Measurements from ENCODE around the gene TLR9.
A peak's percentile ranks its signal among the peaks of the same experiment; 100 is the strongest.

Gene TLR9

GRCh38 chr3:52211268-52211891 lies 14.1 kb downstream of the TLR9 start:
- TF ChIP-seq TCF12 (IDR thresholded peaks at IDR 0.05; ENCODE audit: low read depth) (no peak), EGR1 (IDR thresholded peaks at IDR 0.05) (no peak), RAD21 (IDR thresholded peaks at IDR 0.05; ENCODE audit: low read depth) (no peak), MAX (IDR thresholded peaks at IDR 0.05) (no peak), CEBPB (IDR thresholded peaks at IDR 0.05) (no peak), FOXM1 (IDR thresholded peaks at IDR 0.05; ENCODE audit: borderline replicate concordance, low read depth) (no peak), USF1 (IDR thresholded peaks at IDR 0.05) (no peak), REST (IDR thresholded peaks at IDR 0.05; ENCODE audit: low read depth) (no peak)

GRCh38 chr3:52210550-52211046 lies 14.8 kb downstream of the TLR9 start:
- peak; percentile 47 for TF ChIP-seq CEBPB (IDR thresholded peaks at IDR 0.05)
- TF ChIP-seq FOXM1 (IDR thresholded peaks at IDR 0.05; ENCODE audit: borderline replicate concordance, low read depth), result no peak

GRCh38 chr3:52210037-52210436 lies 15.4 kb downstream of the TLR9 start:
- TF ChIP-seq RAD21 (IDR thresholded peaks at IDR 0.05; ENCODE audit: low read depth) (no peak), TCF12 (IDR thresholded peaks at IDR 0.05; ENCODE audit: low read depth) (no peak), MAX (IDR thresholded peaks at IDR 0.05) (no peak), FOXM1 (IDR thresholded peaks at IDR 0.05; ENCODE audit: borderline replicate concordance, low read depth) (no peak), NFIC (IDR thresholded peaks at IDR 0.05) (no peak), YY1 (IDR thresholded peaks at IDR 0.05; ENCODE audit: low read depth) (no peak), CREB1 (IDR thresholded peaks at IDR 0.05; ENCODE audit: low read depth) (no peak), TEAD4 (IDR thresholded peaks at IDR 0.05) (no peak), TAF1 (IDR thresholded peaks at IDR 0.05; ENCODE audit: low read depth) (no peak), REST (IDR thresholded peaks at IDR 0.05; ENCODE audit: low read depth) (no peak), CEBPB (IDR thresholded peaks at IDR 0.05) (no peak), USF1 (IDR thresholded peaks at IDR 0.05) (no peak), ZBTB7A (IDR thresholded peaks at IDR 0.05; ENCODE audit: low read depth) (no peak), EP300 (IDR thresholded peaks at IDR 0.05; ENCODE audit: borderline replicate concordance) (no peak), EGR1 (IDR thresholded peaks at IDR 0.05) (no peak)

- TF ChIP-seq RAD21 (IDR thresholded peaks at IDR 0.05; ENCODE audit: low read depth) (no peak), TCF12 (IDR thresholded peaks at IDR 0.05; ENCODE audit: low read depth) (no peak), NFIC (IDR thresholded peaks at IDR 0.05) (no peak), CEBPB (IDR thresholded peaks at IDR 0.05) (no peak), CREB1 (IDR thresholded peaks at IDR 0.05; ENCODE audit: low read depth) (no peak), TAF1 (IDR thresholded peaks at IDR 0.05; ENCODE audit: low read depth) (no peak)
Observed at GRCh38 chr3:52208556-52208955, 16.9 kb downstream of the TLR9 start.

- no peak for TF ChIP-seq CREB1 (IDR thresholded peaks at IDR 0.05; ENCODE audit: low read depth)
- no peak for TF ChIP-seq EP300 (IDR thresholded peaks at IDR 0.05; ENCODE audit: borderline replicate concordance)
- TF ChIP-seq RAD21 (IDR thresholded peaks at IDR 0.05; ENCODE audit: low read depth), result no peak
- no peak for TF ChIP-seq FOXM1 (IDR thresholded peaks at IDR 0.05; ENCODE audit: borderline replicate concordance, low read depth)
Observed at GRCh38 chr3:52205727-52206372, 19.6 kb downstream of the TLR9 start.

GRCh38 chr3:52204337-52205073 lies 20.9 kb downstream of the TLR9 start:
- TF ChIP-seq CEBPB (IDR thresholded peaks at IDR 0.05) (no peak), REST (IDR thresholded peaks at IDR 0.05; ENCODE audit: low read depth) (no peak), TAF1 (IDR thresholded peaks at IDR 0.05; ENCODE audit: low read depth) (no peak), NFIC (IDR thresholded peaks at IDR 0.05) (no peak), FOXM1 (IDR thresholded peaks at IDR 0.05; ENCODE audit: borderline replicate concordance, low read depth) (no peak)

Measured in Ishikawa (cell line).